Measurements from ENCODE around the gene UBC.
"Not testable (repeated sequence)": the region's sequence is repeated elsewhere in the genome, so short reads cannot be mapped to it uniquely, and the experiment has no call there.

Gene UBC

GRCh38 chr12:124913474-124914391, 717 bp downstream of the UBC start:
- peak overlapping the region; percentile 99 for H3K4me3 ChIP-seq (replicated peaks; ENCODE audit: low read depth, low read length)
- no peak for DNase-seq (ENCODE audit: extremely low read depth, low read depth)
- TF ChIP-seq, protein P1, sequence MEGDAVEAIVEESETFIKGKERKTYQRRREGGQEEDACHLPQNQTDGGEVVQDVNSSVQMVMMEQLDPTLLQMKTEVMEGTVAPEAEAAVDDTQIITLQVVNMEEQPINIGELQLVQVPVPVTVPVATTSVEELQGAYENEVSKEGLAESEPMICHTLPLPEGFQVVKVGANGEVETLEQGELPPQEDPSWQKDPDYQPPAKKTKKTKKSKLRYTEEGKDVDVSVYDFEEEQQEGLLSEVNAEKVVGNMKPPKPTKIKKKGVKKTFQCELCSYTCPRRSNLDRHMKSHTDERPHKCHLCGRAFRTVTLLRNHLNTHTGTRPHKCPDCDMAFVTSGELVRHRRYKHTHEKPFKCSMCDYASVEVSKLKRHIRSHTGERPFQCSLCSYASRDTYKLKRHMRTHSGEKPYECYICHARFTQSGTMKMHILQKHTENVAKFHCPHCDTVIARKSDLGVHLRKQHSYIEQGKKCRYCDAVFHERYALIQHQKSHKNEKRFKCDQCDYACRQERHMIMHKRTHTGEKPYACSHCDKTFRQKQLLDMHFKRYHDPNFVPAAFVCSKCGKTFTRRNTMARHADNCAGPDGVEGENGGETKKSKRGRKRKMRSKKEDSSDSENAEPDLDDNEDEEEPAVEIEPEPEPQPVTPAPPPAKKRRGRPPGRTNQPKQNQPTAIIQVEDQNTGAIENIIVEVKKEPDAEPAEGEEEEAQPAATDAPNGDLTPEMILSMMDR (IDR thresholded peaks at IDR 0.05; ENCODE audit: low read depth, low read length, missing control alignments) = peak; percentile 53

DNA sequence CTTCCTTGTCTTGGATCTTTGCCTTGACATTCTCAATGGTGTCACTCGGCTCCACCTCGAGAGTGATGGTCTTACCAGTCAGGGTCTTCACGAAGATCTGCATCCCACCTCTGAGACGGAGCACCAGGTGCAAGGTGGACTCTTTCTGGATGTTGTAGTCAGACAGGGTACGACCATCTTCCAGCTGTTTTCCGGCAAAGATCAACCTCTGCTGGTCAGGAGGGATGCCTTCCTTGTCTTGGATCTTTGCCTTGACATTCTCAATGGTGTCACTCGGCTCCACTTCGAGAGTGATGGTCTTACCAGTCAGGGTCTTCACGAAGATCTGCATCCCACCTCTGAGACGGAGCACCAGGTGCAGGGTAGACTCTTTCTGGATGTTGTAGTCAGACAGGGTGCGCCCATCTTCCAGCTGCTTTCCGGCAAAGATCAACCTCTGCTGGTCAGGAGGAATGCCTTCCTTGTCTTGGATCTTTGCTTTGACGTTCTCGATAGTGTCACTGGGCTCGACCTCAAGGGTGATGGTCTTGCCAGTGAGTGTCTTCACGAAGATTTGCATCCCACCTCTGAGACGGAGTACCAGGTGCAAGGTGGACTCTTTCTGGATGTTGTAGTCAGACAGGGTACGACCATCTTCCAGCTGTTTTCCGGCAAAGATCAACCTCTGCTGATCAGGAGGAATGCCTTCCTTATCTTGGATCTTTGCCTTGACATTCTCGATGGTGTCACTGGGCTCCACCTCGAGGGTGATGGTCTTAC, 1.7 kb downstream of the UBC start:
- H3K4me3 ChIP-seq (replicated peaks; ENCODE audit: low read depth, low read length) = peak overlapping the region; percentile 99
- not testable (repeated sequence) for DNase-seq (ENCODE audit: extremely low read depth, low read depth)

- H3K4me3 ChIP-seq (replicated peaks; ENCODE audit: low read depth, low read length) = peak overlapping the region; percentile 32
Observed at GRCh38 chr12:124911521-124911920, 2.9 kb downstream of the UBC start.

GRCh38 chr12:124910561-124911478, 3.6 kb downstream of the UBC start:
- peak overlapping the region; percentile 32 for H3K4me3 ChIP-seq (replicated peaks; ENCODE audit: low read depth, low read length)
- no peak for DNase-seq (ENCODE audit: extremely low read depth, low read depth)
- TF ChIP-seq, protein P1 (IDR thresholded peaks at IDR 0.05; ENCODE audit: low read depth, low read length, missing control alignments) = no peak

More at GRCh38 chr12:124911521-124911920, 2.9 kb downstream of the UBC start:
- not testable (repeated sequence) for DNase-seq (ENCODE audit: extremely low read depth, low read depth)

GRCh38 chr12:124909831-124910560, 4.5 kb downstream of the UBC start:
- DNase-seq (ENCODE audit: extremely low read depth, low read depth) = no peak
- TF ChIP-seq, protein P1 (IDR thresholded peaks at IDR 0.05; ENCODE audit: low read depth, low read length, missing control alignments) = no peak
- no peak overlapping the region for H3K4me3 ChIP-seq (replicated peaks; ENCODE audit: low read depth, low read length)

DNA sequence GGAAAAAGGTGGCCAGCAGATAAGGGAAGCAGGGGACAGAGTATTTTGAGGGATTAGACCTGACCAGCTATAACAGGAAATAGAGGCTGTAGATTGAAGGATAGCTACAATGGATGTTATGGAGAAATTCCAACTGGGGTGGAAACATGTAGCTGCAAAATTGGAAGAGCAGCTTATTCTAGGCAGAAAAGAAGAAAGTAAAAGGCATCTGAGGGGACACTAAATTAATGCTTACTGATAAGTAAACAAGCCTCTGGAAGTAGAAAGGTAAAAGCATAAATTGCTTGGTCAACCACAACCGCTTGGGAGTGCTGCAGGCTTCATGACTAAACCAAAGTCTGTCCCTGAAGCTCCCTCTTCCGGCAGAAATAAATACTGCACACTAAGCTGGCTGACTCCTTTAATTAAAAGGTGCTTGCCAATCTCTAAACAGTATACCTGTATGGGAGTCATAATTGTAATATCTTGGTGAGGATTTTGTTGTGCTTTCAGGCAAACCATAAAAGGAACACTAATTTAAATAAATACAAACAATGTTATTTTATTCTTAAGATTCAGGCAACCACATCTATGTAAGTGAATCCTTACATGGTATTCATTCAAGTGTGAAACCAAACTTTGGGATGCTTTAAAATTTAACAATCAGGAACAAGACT, 7.7 kb downstream of the UBC start:
- DNase-seq (ENCODE audit: extremely low read depth, low read depth) = peak; percentile 88

More for the DNA sequence above, 7.7 kb downstream of the UBC start:
- TF ChIP-seq, protein P1 (IDR thresholded peaks at IDR 0.05; ENCODE audit: low read depth, low read length, missing control alignments) = peak; percentile 97
- H3K4me3 ChIP-seq (replicated peaks; ENCODE audit: low read depth, low read length) = no peak overlapping the region

All from HFF-Myc (cell line).